ENCODE results near the gene FAM221B.

The FAM221B gene

GRCh38 chr9:35813434-35814105 lies 15.0 kb downstream of the FAM221B start:
- H3K4me3 ChIP-seq (ENCODE audit: low read depth in 1 of 2, low read length in 2 of 2): peak overlapping the region; percentile 17 to 86
- H3K36me3 ChIP-seq (ENCODE audit: control insufficient read depth in 1 of 2, insufficient read depth in 2 of 2, low read length in 2 of 2): peaks cover 4 to 10% of the 10 kb centered on the region in 2 donors
- no peaks in the 10 kb centered on the region for H3K9me3 ChIP-seq (ENCODE audit: control insufficient read depth in 1 of 2, low read length in 2 of 2)
- no peaks in the 10 kb centered on the region for H3K27me3 ChIP-seq (ENCODE audit: low read depth, low read length)
- H3K4me1 ChIP-seq (ENCODE audit: control insufficient read depth in 1 of 2, insufficient read depth in 2 of 2, low read length in 2 of 2): peaks cover 19 to 38% of the 10 kb centered on the region in 2 donors
- H3K27ac ChIP-seq (ENCODE audit: low read length): peak overlapping the region; percentile 92

- Histone ChIP-seq H3K36me3 (ENCODE audit: control insufficient read depth in 1 of 2, insufficient read depth in 2 of 2, low read length in 2 of 2) (peaks cover 4 to 25% of the 10 kb centered on the region in 2 donors), H3K27me3 (ENCODE audit: low read depth, low read length) (no peaks in the 10 kb centered on the region), H3K4me3 (ENCODE audit: low read depth in 1 of 2, low read length in 2 of 2) (peak within 1 kb of the TSS; percentile 84 to 91), H3K4me1 (ENCODE audit: control insufficient read depth in 1 of 2, insufficient read depth in 2 of 2, low read length in 2 of 2) (peaks cover 19 to 38% of the 10 kb centered on the region in 2 donors), H3K27ac (ENCODE audit: low read length) (peak within 1 kb of the TSS; percentile 86), H3K9me3 (ENCODE audit: control insufficient read depth in 1 of 2, low read length in 2 of 2) (no peaks in the 10 kb centered on the region)
Measured at GRCh38 chr9:35812025-35812602, 16.4 kb downstream of the FAM221B start, which contains the start of gene SPAG8. Gene SPAG8, minus strand, starts transcription at chr9:35812262. Its CDS starts 115 bp downstream, at chr9:35812147.

- Histone ChIP-seq H3K27me3 (ENCODE audit: low read depth, low read length) (no peaks in the 10 kb centered on the region), H3K4me3 (ENCODE audit: low read depth in 1 of 2, low read length in 2 of 2) (peak overlapping the region; percentile 84 to 91), H3K9me3 (ENCODE audit: control insufficient read depth in 1 of 2, low read length in 2 of 2) (no peaks in the 10 kb centered on the region), H3K36me3 (ENCODE audit: control insufficient read depth in 1 of 2, insufficient read depth in 2 of 2, low read length in 2 of 2) (peaks cover 4 to 26% of the 10 kb centered on the region in 2 donors), H3K4me1 (ENCODE audit: control insufficient read depth in 1 of 2, insufficient read depth in 2 of 2, low read length in 2 of 2) (peaks cover 19 to 38% of the 10 kb centered on the region in 2 donors), H3K27ac (ENCODE audit: low read length) (peak overlapping the region; percentile 50)
Measured at GRCh38 chr9:35811381-35812024, 17.0 kb downstream of the FAM221B start.

GRCh38 chr9:35810122-35810521 lies 18.4 kb downstream of the FAM221B start:
- no peaks in the 10 kb centered on the region for H3K9me3 ChIP-seq (ENCODE audit: control insufficient read depth in 1 of 2, low read length in 2 of 2)
- H3K27me3 ChIP-seq (ENCODE audit: low read depth, low read length): no peaks in the 10 kb centered on the region
- no peak overlapping the region for H3K4me3 ChIP-seq (ENCODE audit: low read depth in 1 of 2, low read length in 2 of 2)
- peaks cover 16 to 39% of the 10 kb centered on the region in 2 donors for H3K36me3 ChIP-seq (ENCODE audit: control insufficient read depth in 1 of 2, insufficient read depth in 2 of 2, low read length in 2 of 2)
- no peak overlapping the region for H3K27ac ChIP-seq (ENCODE audit: low read length)
- peaks cover 19 to 38% of the 10 kb centered on the region in 2 donors for H3K4me1 ChIP-seq (ENCODE audit: control insufficient read depth in 1 of 2, insufficient read depth in 2 of 2, low read length in 2 of 2)

- Histone ChIP-seq H3K27me3 (ENCODE audit: low read depth, low read length) (no peaks in the 10 kb centered on the region), H3K36me3 (ENCODE audit: control insufficient read depth in 1 of 2, insufficient read depth in 2 of 2, low read length in 2 of 2) (peaks cover 18 to 42% of the 10 kb centered on the region in 2 donors), H3K27ac (ENCODE audit: low read length) (no peak overlapping the region), H3K9me3 (ENCODE audit: control insufficient read depth in 1 of 2, low read length in 2 of 2) (no peaks in the 10 kb centered on the region), H3K4me1 (ENCODE audit: control insufficient read depth in 1 of 2, insufficient read depth in 2 of 2, low read length in 2 of 2) (peaks cover 11 to 25% of the 10 kb centered on the region in 2 donors), H3K4me3 (ENCODE audit: low read depth in 1 of 2, low read length in 2 of 2) (no peak overlapping the region)
Measured at GRCh38 chr9:35808433-35808832, 20.1 kb downstream of the FAM221B start.

- peaks cover 0 to 3% of the 10 kb centered on the region in 2 donors for H3K4me1 ChIP-seq (ENCODE audit: control insufficient read depth in 1 of 2, insufficient read depth in 2 of 2, low read length in 2 of 2)
- H3K27me3 ChIP-seq (ENCODE audit: low read depth, low read length): no peaks in the 10 kb centered on the region
- H3K4me3 ChIP-seq (ENCODE audit: low read depth in 1 of 2, low read length in 2 of 2): no peak overlapping the region
- H3K27ac ChIP-seq (ENCODE audit: low read length): no peak overlapping the region
- H3K9me3 ChIP-seq (ENCODE audit: control insufficient read depth in 1 of 2, low read length in 2 of 2): no peaks in the 10 kb centered on the region
- H3K36me3 ChIP-seq (ENCODE audit: control insufficient read depth in 1 of 2, insufficient read depth in 2 of 2, low read length in 2 of 2): peaks cover 33 to 64% of the 10 kb centered on the region in 2 donors
Measured at GRCh38 chr9:35806101-35806500, 22.4 kb downstream of the FAM221B start.

- no peaks in the 10 kb centered on the region for H3K4me1 ChIP-seq (ENCODE audit: control insufficient read depth in 1 of 2, insufficient read depth in 2 of 2, low read length in 2 of 2)
- no peak overlapping the region for H3K4me3 ChIP-seq (ENCODE audit: low read depth in 1 of 2, low read length in 2 of 2)
- H3K36me3 ChIP-seq (ENCODE audit: control insufficient read depth in 1 of 2, insufficient read depth in 2 of 2, low read length in 2 of 2): peaks cover 39 to 56% of the 10 kb centered on the region in 2 donors
- no peaks in the 10 kb centered on the region for H3K9me3 ChIP-seq (ENCODE audit: control insufficient read depth in 1 of 2, low read length in 2 of 2)
- no peak overlapping the region for H3K27ac ChIP-seq (ENCODE audit: low read length)
- no peaks in the 10 kb centered on the region for H3K27me3 ChIP-seq (ENCODE audit: low read depth, low read length)
Measured at GRCh38 chr9:35801328-35802128, 27.0 kb downstream of the FAM221B start.

GRCh38 chr9:35800530-35800929 lies 28.0 kb downstream of the FAM221B start:
- no peak overlapping the region for H3K4me3 ChIP-seq (ENCODE audit: low read depth in 1 of 2, low read length in 2 of 2)
- no peak overlapping the region for H3K27ac ChIP-seq (ENCODE audit: low read length)
- H3K36me3 ChIP-seq (ENCODE audit: control insufficient read depth in 1 of 2, insufficient read depth in 2 of 2, low read length in 2 of 2): peaks cover 30 to 46% of the 10 kb centered on the region in 2 donors
- H3K27me3 ChIP-seq (ENCODE audit: low read depth, low read length): no peaks in the 10 kb centered on the region
- no peaks in the 10 kb centered on the region for H3K4me1 ChIP-seq (ENCODE audit: control insufficient read depth in 1 of 2, insufficient read depth in 2 of 2, low read length in 2 of 2)
- H3K9me3 ChIP-seq (ENCODE audit: control insufficient read depth in 1 of 2, low read length in 2 of 2): no peaks in the 10 kb centered on the region

GRCh38 chr9:35798658-35799374 lies 29.7 kb downstream of the FAM221B start:
- Histone ChIP-seq H3K9me3 (ENCODE audit: control insufficient read depth in 1 of 2, low read length in 2 of 2) (no peaks in the 10 kb centered on the region), H3K4me1 (ENCODE audit: control insufficient read depth in 1 of 2, insufficient read depth in 2 of 2, low read length in 2 of 2) (peaks cover 0 to 9% of the 10 kb centered on the region in 2 donors), H3K27ac (ENCODE audit: low read length) (no peak overlapping the region), H3K36me3 (ENCODE audit: control insufficient read depth in 1 of 2, insufficient read depth in 2 of 2, low read length in 2 of 2) (peaks cover 25 to 41% of the 10 kb centered on the region in 2 donors), H3K4me3 (ENCODE audit: low read depth in 1 of 2, low read length in 2 of 2) (no peak overlapping the region), H3K27me3 (ENCODE audit: low read depth, low read length) (no peaks in the 10 kb centered on the region)

GRCh38 chr9:35797311-35798109 lies 31.0 kb downstream of the FAM221B start:
- Histone ChIP-seq H3K9me3 (ENCODE audit: control insufficient read depth in 1 of 2, low read length in 2 of 2) (no peaks in the 10 kb centered on the region), H3K27ac (ENCODE audit: low read length) (no peak overlapping the region), H3K36me3 (ENCODE audit: control insufficient read depth in 1 of 2, insufficient read depth in 2 of 2, low read length in 2 of 2) (peaks cover 22 to 31% of the 10 kb centered on the region in 2 donors), H3K4me3 (ENCODE audit: low read depth in 1 of 2, low read length in 2 of 2) (no peak overlapping the region), H3K27me3 (ENCODE audit: low read depth, low read length) (no peaks in the 10 kb centered on the region), H3K4me1 (ENCODE audit: control insufficient read depth in 1 of 2, insufficient read depth in 2 of 2, low read length in 2 of 2) (peaks cover 0 to 22% of the 10 kb centered on the region in 2 donors)

All from muscle layer of duodenum (tissue), 2 donors.